Prostate gland (tissue), 2 donors: ENCODE measurements around the gene PAXIP1. TPM values are rescaled to one million over a fixed set of nuclear protein-coding genes. Genes with fewer than 3 reads are reported as not detected.

Source experiments
- DNase-seq: peaks from one replicate; pipeline ENCODE4 v3.0.0-alpha.2; 2019; ENCODE audit warnings: low spot score
- H3K27ac ChIP-seq, 2 donors: fragments of 200-600 bp; sonication (generic); 2 replicates each; pipeline ENCODE4 v1.5.1; 2017 to 2019
- H3K27me3 ChIP-seq: fragments of 200-600 bp; sonication (generic); replicated peaks from 2 replicates; pipeline ENCODE4 v1.5.1; 2019; ENCODE audit not compliant: insufficient read depth
- H3K36me3 ChIP-seq, 2 donors: fragments of 200-600 bp; sonication (generic); 1 replicate in 1 of 2; 2 replicates in 1 of 2; pipeline versions ENCODE4 v1.5.1 to v1.8.1; 2017 to 2019
- H3K4me1 ChIP-seq: fragments of 200-600 bp; sonication (generic); replicated peaks from 2 replicates; pipeline ENCODE4 v1.5.1; 2019
- H3K4me3 ChIP-seq, 2 donors: fragments of 200-600 bp; sonication (generic); 2 replicates each; pipeline ENCODE4 v1.5.1; 2017 to 2019
- H3K9me3 ChIP-seq: fragments of 200-600 bp; sonication (generic); 2 replicates; pipeline ENCODE4 v1.5.1; 2017
- POLR2A ChIP-seq: fragments of 450-650 bp; IDR thresholded peaks from one replicate; pipeline ENCODE4 v1.6.1; 2016; ENCODE audit warnings: antibody characterized with exemption, mild to moderate bottlenecking
- POLR2AphosphoS5 ChIP-seq: sonication (generic); formaldehyde crosslinking; IDR thresholded peaks from one replicate; pipeline ENCODE4 v1.6.1; 2017; ENCODE audit warnings: antibody characterized with exemption
- WGBS: methylation state at CpG from one replicate; pipeline ENCODE4 v1.1.5; 2018; 5-methylcytosine and 5-hydroxymethylcytosine counted together
- intact Hi-C: fragments of 100-400 bp; cut with DNase I; formaldehyde crosslinking; loops from one replicate; pipeline ENCODE4 v1.14.2; 2022
- total RNA-seq, 2 donors: library from RNA; depleted of rRNA; stranded (reverse); fragments of >200 nt; gene quantifications; one replicate each; pipeline ENCODE4 v1.1.0, GENCODE V29; 2016
- TF ChIP-seq, protein P1 (sequence below), 4 experiments: fragments of 200-600 bp in 2 of 4; fragments of 450-650 bp in 2 of 4; sonication (generic) in 2 of 4; IDR thresholded peaks; 1 replicate in 3 of 4; 2 replicates in 1 of 4; pipeline ENCODE4 v1.5.1; 2016 to 2019; ENCODE audit warnings: antibody characterized with exemption in 4 of 4, mild to moderate bottlenecking in 2 of 4, moderate library complexity in 2 of 4

Gene PAXIP1
- total RNA-seq, 2 donors from 2014 or later: 15.8 to 24.1 TPM

DNA sequence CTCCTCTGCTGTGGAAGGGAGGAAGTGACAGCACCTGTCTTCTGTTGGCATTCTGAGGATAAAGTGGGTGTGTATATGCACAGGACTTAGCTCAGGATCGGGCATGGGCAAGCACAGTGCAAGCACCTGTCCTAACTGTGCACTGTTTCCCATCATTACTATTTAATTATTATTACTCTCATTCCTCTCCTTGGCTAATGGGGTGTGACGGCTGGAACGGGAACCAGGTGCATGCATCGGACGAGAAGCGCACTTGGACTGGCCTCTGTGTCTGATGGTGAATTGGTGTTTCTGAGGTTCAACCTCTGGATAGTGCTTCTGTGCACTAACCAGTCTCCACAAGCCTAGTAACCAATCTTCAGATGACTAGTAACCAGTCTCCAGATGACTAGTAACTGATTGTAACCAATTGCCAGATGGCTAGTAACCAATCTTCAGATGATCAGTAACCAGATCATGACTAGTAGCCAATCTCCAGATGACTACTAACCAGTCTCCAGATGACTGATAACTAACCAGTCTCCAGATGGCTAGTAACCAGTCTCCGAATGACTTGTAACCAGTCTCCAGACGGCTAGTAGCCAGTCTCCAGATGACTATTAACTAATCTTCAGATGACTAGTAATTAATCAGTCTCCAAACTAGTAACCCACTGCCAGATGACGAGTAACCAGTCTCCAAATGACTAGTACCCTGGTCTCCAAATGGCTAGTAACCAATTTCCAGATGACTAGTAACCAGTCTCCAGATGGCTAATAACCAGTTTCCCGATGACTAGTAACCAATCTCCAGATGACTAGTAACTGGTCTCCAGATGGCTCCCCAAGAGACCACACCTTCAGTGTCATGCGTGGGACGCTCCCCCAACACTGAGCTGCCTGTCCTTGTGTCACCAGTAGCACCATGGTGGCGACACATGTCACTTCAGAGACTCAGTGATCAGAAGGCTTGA lies 85.8 kb downstream of the PAXIP1 start:
- 87% methylated on average over 13 of the region's 13 CpGs for WGBS
- no peaks in the 10 kb centered on the region for H3K4me1 ChIP-seq
- intact Hi-C loops: no loop called here
- no peak overlapping the region for H3K4me3 ChIP-seq
- H3K27ac ChIP-seq: no peak overlapping the region
- no peak for DNase-seq
- no peak for TF ChIP-seq POLR2AphosphoS5
- no peak for TF ChIP-seq POLR2A
- TF ChIP-seq, protein P1, sequence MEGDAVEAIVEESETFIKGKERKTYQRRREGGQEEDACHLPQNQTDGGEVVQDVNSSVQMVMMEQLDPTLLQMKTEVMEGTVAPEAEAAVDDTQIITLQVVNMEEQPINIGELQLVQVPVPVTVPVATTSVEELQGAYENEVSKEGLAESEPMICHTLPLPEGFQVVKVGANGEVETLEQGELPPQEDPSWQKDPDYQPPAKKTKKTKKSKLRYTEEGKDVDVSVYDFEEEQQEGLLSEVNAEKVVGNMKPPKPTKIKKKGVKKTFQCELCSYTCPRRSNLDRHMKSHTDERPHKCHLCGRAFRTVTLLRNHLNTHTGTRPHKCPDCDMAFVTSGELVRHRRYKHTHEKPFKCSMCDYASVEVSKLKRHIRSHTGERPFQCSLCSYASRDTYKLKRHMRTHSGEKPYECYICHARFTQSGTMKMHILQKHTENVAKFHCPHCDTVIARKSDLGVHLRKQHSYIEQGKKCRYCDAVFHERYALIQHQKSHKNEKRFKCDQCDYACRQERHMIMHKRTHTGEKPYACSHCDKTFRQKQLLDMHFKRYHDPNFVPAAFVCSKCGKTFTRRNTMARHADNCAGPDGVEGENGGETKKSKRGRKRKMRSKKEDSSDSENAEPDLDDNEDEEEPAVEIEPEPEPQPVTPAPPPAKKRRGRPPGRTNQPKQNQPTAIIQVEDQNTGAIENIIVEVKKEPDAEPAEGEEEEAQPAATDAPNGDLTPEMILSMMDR (IDR thresholded peaks at IDR 0.05): no peak
- no peaks in the 10 kb centered on the region for H3K36me3 ChIP-seq
- no peaks in the 10 kb centered on the region for H3K9me3 ChIP-seq
- H3K27me3 ChIP-seq: no peaks in the 10 kb centered on the region

DNA sequence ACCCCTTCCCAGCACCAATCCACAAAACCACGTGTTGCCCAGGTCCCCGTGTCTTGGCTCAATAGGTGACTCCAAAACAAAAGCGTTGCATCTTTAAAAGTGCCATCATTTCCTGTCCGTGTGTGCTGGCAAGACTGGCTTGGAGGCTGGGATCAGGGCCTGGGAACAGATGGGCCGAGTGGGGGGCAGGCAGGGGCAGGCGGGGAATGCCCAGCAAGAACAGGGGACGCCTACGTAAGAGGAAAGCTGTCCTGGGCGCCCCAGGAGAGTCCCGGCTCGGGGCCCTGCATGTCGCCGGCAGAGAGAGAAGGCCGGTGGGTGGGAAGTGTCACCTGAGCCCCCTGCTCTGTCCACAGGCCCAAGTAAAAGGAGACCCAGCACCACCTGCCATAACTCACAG lies 86.5 kb downstream of the PAXIP1 start:
- intact Hi-C loops: no loop called here
- no peak for DNase-seq
- H3K27me3 ChIP-seq: no peaks in the 10 kb centered on the region

DNA sequence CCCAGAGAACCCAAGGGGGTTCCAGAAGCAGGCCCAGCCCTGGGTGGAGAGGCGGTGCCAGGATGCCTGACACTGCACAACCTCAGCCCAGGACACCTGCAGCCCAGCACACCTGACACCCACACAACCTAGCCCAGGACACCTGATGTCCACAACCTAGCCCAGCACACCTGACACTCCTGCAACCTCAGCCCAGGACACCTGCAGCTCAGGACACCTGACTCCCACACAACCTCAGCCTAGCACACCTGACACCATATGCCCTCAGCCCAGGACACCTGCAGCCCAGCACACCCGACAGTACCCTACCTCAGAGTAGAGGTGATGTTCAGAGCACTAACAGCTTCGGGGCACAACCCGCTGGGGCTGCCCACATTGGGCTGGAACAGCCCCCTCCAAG lies 87.3 kb downstream of the PAXIP1 start:
- TF ChIP-seq POLR2AphosphoS5 (no peak), POLR2A (no peak)
- TF ChIP-seq, protein P1 (IDR thresholded peaks at IDR 0.05): no peak
- WGBS: 98% methylated on average over 4 of the region's 4 CpGs
- DNase-seq: no peak
- intact Hi-C loops: no loop called here
- Histone ChIP-seq H3K27ac (no peak overlapping the region), H3K27me3 (no peaks in the 10 kb centered on the region), H3K4me3 (no peak overlapping the region), H3K36me3 (no peaks in the 10 kb centered on the region), H3K4me1 (no peaks in the 10 kb centered on the region), H3K9me3 (no peaks in the 10 kb centered on the region)

More for the DNA sequence above, 86.5 kb downstream of the PAXIP1 start:
- H3K36me3 ChIP-seq: no peaks in the 10 kb centered on the region
- WGBS: 82% methylated on average over 14 of the region's 14 CpGs
- H3K4me3 ChIP-seq: no peak overlapping the region
- TF ChIP-seq, protein P1 (IDR thresholded peaks at IDR 0.05): no peak
- TF ChIP-seq POLR2AphosphoS5: no peak
- no peak for TF ChIP-seq POLR2A
- no peaks in the 10 kb centered on the region for H3K9me3 ChIP-seq
- no peak overlapping the region for H3K27ac ChIP-seq
- H3K4me1 ChIP-seq: no peaks in the 10 kb centered on the region

DNA sequence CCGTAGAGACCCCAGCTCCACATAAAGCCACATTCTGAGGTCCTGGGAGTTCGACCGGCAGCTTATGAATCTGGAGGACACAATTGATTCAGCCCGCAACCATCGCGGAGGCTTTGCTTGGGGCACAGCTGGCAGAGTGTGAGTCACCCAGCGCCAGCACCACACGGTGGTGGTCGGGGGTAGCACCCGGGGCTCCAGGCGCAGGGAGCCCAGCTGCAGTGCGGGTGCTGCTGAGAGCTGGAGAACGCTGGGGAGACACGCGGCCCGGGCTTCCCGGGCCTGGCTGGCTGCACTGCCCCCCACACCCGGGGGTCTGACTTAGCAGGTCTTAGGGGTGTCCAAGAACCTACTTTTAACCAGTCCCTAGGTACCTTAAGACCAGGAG lies 87.9 kb downstream of the PAXIP1 start:
- TF ChIP-seq POLR2AphosphoS5: no peak
- no peak for TF ChIP-seq POLR2A
- TF ChIP-seq, protein P1 (IDR thresholded peaks at IDR 0.05): no peak
- H3K9me3 ChIP-seq: no peaks in the 10 kb centered on the region
- no peak overlapping the region for H3K4me3 ChIP-seq
- no peaks in the 10 kb centered on the region for H3K27me3 ChIP-seq
- 83% methylated on average over 15 of the region's 18 CpGs for WGBS
- H3K27ac ChIP-seq: no peak overlapping the region
- no peaks in the 10 kb centered on the region for H3K36me3 ChIP-seq
- intact Hi-C loops: loop anchor here (5.0 kb wide), 1 partner anchor 427 kb away; no protein-coding TSS in a partner anchor
- DNase-seq: no peak
- H3K4me1 ChIP-seq: no peaks in the 10 kb centered on the region
